Thyroid gland (tissue), 4 donors: ENCODE results near the gene SPON1. TPM values are rescaled to one million over a fixed set of nuclear protein-coding genes. Genes with fewer than 3 reads are reported as not detected.

ENCODE experiments used
- DNase-seq, 2 donors: peaks; one replicate each; pipeline ENCODE4 v3.0.0-alpha.2; 2019
- H3K27ac ChIP-seq, 3 donors: fragments of 200-600 bp; sonication (generic); 1 replicate in 2 of 3; 2 replicates in 1 of 3; pipeline ENCODE4 v1.5.1; 2016 to 2019; ENCODE audit warnings: mild to moderate bottlenecking in 1 of 3, moderate library complexity in 1 of 3
- H3K27me3 ChIP-seq: fragments of 200-600 bp; sonication (generic); one replicate; pipeline ENCODE4 v1.5.1; 2019
- H3K36me3 ChIP-seq, 2 donors: fragments of 200-600 bp; sonication (generic); one replicate each; pipeline ENCODE4 v1.5.1; 2016 to 2019
- H3K4me1 ChIP-seq, 2 donors: fragments of 200-600 bp; sonication (generic); one replicate each; pipeline ENCODE4 v1.5.1; 2017 to 2019
- H3K4me3 ChIP-seq, 3 donors: fragments of 200-600 bp; sonication (generic); replicated peaks in 1 of 3; 1 replicate in 2 of 3; 2 replicates in 1 of 3; pipeline ENCODE4 v1.5.1; 2016; ENCODE audit warnings: mild to moderate bottlenecking in 1 of 3
- H3K9me3 ChIP-seq: fragments of 200-600 bp; sonication (generic); one replicate; pipeline ENCODE4 v1.5.1; 2017
- POLR2A ChIP-seq, 2 donors: fragments of 450-650 bp; IDR thresholded peaks; one replicate each; pipeline ENCODE4 v1.6.1; 2017; ENCODE audit warnings: antibody characterized with exemption in 2 of 2, mild to moderate bottlenecking in 2 of 2, moderate library complexity in 1 of 2
- WGBS, 2 donors: methylation state at CpG; one replicate each; pipeline ENCODE4 v1.1.5; 2017; 5-methylcytosine and 5-hydroxymethylcytosine counted together
- intact Hi-C: fragments of 100-400 bp; cut with DNase I; formaldehyde crosslinking; loops from one replicate; pipeline ENCODE4 v1.15.1; 2023
- total RNA-seq, 4 donors: library from RNA; depleted of rRNA; stranded (reverse); fragments of >200 nt; gene quantifications; one replicate each; pipeline ENCODE4 v1.2.3, GENCODE V29; 2016
- TF ChIP-seq, protein P1 (sequence below), 6 experiments: fragments of 200-600 bp in 3 of 6; fragments of 450-650 bp in 3 of 6; sonication (generic) in 3 of 6; IDR thresholded peaks; one replicate each; pipeline ENCODE4 v1.5.1; 2016 to 2019; ENCODE audit warnings: antibody characterized with exemption in 6 of 6, mild to moderate bottlenecking in 2 of 6, inconsistent platforms in 1 of 6, moderate library complexity in 1 of 6

SPON1 gene
- total RNA-seq, 4 donors from 2014 or later, result 7.3 to 14.9 (median 10.9) TPM

DNA sequence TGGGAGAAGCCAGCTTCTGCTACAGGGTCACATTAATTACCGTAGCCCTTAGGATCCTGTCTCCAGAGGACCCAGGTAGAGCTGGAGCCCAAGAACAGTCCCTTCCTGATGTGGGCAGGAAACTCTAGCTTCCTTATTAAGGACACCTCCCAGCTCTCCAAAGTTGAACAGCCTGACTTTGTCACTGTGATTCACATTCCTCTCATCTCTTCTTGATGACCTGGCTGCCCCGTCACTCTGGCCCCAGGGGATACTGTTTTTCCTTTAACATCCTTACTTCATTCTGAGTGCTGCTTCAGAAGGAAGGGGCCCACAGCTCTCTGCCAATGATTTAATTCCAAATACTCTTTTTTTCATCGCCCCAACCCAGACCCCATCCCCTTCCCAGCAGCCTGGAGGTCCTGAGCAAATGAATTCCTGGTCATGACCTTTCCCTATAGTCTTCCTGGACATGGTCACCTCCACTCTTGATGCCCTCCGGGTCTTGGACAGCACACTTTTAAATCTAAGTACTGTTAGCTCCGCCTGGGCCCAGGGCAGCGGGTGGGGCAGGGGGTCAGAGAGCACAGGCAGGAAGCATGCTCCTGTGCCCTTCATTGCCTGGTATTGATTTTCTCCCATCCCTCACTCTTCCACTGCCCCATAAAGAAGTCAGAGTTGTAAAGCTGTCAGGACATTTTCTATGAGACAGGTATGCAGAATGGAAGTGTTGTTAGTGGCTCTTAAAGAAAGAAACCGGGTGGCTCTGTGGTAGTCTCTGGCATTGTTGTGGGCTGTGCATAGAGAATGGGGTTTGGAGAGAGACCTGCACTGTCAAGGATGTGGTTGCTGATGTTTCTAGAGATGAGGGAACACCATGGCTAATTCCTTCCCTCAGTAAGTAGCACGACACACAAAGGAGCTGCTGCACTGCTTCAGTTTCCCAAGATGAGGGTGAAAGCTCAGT is 22.3 kb upstream of the SPON1 start:
- Histone ChIP-seq H3K4me1 (no peaks in the 10 kb centered on the region), H3K36me3 (no peaks in the 10 kb centered on the region), H3K4me3 (no peak overlapping the region), H3K27me3 (no peaks in the 10 kb centered on the region), H3K9me3 (no peaks in the 10 kb centered on the region), H3K27ac (no peak overlapping the region)
- intact Hi-C loops, result no loop called here
- TF ChIP-seq, protein P1, sequence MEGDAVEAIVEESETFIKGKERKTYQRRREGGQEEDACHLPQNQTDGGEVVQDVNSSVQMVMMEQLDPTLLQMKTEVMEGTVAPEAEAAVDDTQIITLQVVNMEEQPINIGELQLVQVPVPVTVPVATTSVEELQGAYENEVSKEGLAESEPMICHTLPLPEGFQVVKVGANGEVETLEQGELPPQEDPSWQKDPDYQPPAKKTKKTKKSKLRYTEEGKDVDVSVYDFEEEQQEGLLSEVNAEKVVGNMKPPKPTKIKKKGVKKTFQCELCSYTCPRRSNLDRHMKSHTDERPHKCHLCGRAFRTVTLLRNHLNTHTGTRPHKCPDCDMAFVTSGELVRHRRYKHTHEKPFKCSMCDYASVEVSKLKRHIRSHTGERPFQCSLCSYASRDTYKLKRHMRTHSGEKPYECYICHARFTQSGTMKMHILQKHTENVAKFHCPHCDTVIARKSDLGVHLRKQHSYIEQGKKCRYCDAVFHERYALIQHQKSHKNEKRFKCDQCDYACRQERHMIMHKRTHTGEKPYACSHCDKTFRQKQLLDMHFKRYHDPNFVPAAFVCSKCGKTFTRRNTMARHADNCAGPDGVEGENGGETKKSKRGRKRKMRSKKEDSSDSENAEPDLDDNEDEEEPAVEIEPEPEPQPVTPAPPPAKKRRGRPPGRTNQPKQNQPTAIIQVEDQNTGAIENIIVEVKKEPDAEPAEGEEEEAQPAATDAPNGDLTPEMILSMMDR (IDR thresholded peaks at IDR 0.05), result no peak
- no peak for TF ChIP-seq POLR2A (IDR thresholded peaks at IDR 0.05)
- 78 to 79% methylated on average over 8 of the region's 8 CpGs for WGBS, 2 donors
- DNase-seq, result no peak

- TF ChIP-seq, protein P1 (IDR thresholded peaks at IDR 0.05), result no peak
- no peak for TF ChIP-seq POLR2A (IDR thresholded peaks at IDR 0.05)
- no peak overlapping the region for H3K27ac ChIP-seq
- intact Hi-C loops, result no loop called here
- no peak for DNase-seq
- 74 to 82% methylated on average over 1 of the region's 1 CpG for whole genome bisulfite sequencing, 2 donors
- no peaks in the 10 kb centered on the region for H3K36me3 ChIP-seq
- no peaks in the 10 kb centered on the region for H3K27me3 ChIP-seq
- H3K4me3 ChIP-seq, result no peak overlapping the region
- H3K9me3 ChIP-seq, result no peaks in the 10 kb centered on the region
- no peaks in the 10 kb centered on the region for H3K4me1 ChIP-seq
Observed at GRCh38 chr11:13940907-13941256, 21.6 kb upstream of the SPON1 start.

DNA sequence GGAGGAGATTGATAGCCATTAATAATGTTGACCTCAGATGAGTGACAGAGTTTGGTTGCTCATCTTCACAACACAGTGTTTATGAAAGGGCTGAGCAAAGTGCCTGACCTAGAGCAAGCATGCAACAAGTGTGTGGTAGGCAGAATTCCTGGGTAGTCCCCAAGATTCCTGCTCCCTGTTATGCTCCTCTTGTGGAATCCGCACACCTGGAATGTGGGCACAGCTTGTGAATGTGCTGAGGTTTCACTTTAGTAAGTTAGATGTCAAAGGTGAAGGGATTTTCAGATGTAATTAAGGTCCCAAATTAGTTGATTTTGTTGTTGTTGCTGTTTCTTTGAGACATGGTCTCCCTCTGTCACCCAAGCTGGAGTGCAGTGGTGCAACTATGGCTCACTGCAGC is 20.7 kb upstream of the SPON1 start:
- Histone ChIP-seq H3K4me3 (no peak overlapping the region), H3K4me1 (no peaks in the 10 kb centered on the region), H3K9me3 (no peaks in the 10 kb centered on the region), H3K36me3 (no peaks in the 10 kb centered on the region), H3K27ac (no peak overlapping the region), H3K27me3 (no peaks in the 10 kb centered on the region)
- DNase-seq, result no peak
- 100% methylated on average over 1 of the region's 1 CpG for WGBS, 2 donors
- TF ChIP-seq, protein P1 (IDR thresholded peaks at IDR 0.05), result no peak
- TF ChIP-seq POLR2A (IDR thresholded peaks at IDR 0.05), result no peak
- intact Hi-C loops, result no loop called here

- intact Hi-C loops, result no loop called here
- no peak for DNase-seq
Observed at GRCh38 chr11:13942378-13942777, 20.1 kb upstream of the SPON1 start.

GRCh38 chr11:13942971-13943381 is 19.5 kb upstream of the SPON1 start:
- no peak overlapping the region for H3K27ac ChIP-seq
- intact Hi-C loops, result no loop called here
- DNase-seq, result no peak
- H3K9me3 ChIP-seq, result no peaks in the 10 kb centered on the region
- no peaks in the 10 kb centered on the region for H3K36me3 ChIP-seq
- H3K27me3 ChIP-seq, result no peaks in the 10 kb centered on the region
- TF ChIP-seq, protein P1 (IDR thresholded peaks at IDR 0.05), result no peak
- no peak for TF ChIP-seq POLR2A (IDR thresholded peaks at IDR 0.05)
- H3K4me3 ChIP-seq, result no peak overlapping the region
- no peaks in the 10 kb centered on the region for H3K4me1 ChIP-seq

More at GRCh38 chr11:13942378-13942777, 20.1 kb upstream of the SPON1 start:
- H3K4me1 ChIP-seq, result no peaks in the 10 kb centered on the region
- H3K27ac ChIP-seq, result no peak overlapping the region
- no peaks in the 10 kb centered on the region for H3K36me3 ChIP-seq
- H3K27me3 ChIP-seq, result no peaks in the 10 kb centered on the region
- WGBS, 2 donors, result 63 to 83% methylated on average over 1 of the region's 1 CpG
- H3K9me3 ChIP-seq, result no peaks in the 10 kb centered on the region
- no peak for TF ChIP-seq POLR2A (IDR thresholded peaks at IDR 0.05)
- TF ChIP-seq, protein P1 (IDR thresholded peaks at IDR 0.05), result no peak
- H3K4me3 ChIP-seq, result no peak overlapping the region
